Measurements from ENCODE around the gene NRP1. TPM values are rescaled to one million over a fixed set of nuclear protein-coding genes. Genes with fewer than 3 reads are reported as not detected.

NRP1 gene
- total and polyA plus RNA-seq, 8 donors, result 79.8 to 203 (median 164) TPM

DNA sequence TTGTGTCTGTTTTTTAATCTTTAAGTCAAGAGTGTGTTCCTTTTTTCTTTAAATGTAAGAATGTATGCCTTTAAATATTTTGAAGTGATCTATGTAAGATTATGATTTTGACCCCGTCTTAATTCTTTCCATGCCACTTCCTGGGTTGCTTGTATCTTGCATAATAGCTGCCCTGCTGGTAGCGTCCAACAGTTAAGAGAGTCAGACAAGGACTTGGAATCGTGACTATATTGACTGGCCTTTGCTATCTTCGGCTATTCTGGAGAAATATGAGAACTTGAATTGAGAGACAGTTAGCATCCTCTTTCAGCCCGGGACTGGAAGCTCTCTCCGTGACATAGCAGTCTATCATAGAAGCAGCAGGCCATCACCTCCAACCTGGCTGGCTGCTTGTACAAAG is 13.0 kb downstream of the NRP1 start:
- Histone ChIP-seq H3K4me1 (peaks cover under 1 to 16% of the 10 kb centered on the region in 2 donors), H3K27me3 (no peaks in the 10 kb centered on the region), H3K36me3 (peaks cover 0 to 7% of the 10 kb centered on the region in 2 donors), H3K27ac (no peak overlapping the region), H3K4me3 (no peak overlapping the region), H3K9me3 (no peaks in the 10 kb centered on the region)
- intact Hi-C loops (cut with DNase I), result no loop called here
- no peak for TF ChIP-seq CTCF (IDR thresholded peaks at IDR 0.05)
- ATAC-seq (peak; percentile 41), DNase-seq (no peak)

DNA sequence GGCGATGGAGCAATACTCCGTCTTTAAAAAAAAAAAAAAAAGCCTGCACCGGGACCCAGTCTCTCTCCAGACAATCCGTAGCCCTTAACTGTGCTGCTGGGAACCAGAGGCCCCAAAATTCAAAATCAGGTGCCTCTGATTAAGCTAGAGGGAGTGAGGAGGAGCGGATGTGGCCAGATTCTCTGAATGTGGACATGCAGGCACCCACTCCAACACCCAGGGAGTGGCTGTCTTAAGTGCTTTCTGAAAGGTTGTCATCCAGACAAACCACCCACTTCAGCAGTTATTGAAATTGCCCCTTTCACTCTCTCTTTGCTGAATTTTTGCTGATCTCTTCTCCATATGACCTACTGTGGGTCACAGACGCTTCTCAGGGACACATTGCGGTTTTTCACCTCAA is 14.2 kb downstream of the NRP1 start:
- Histone ChIP-seq H3K9me3 (no peaks in the 10 kb centered on the region), H3K27me3 (no peaks in the 10 kb centered on the region), H3K4me1 (peaks cover 12 to 23% of the 10 kb centered on the region in 2 donors), H3K27ac (no peak overlapping the region), H3K4me3 (no peak overlapping the region), H3K36me3 (peaks cover 0 to 7% of the 10 kb centered on the region in 2 donors)
- no peak for DNase-seq
- intact Hi-C loops (cut with DNase I), result no loop called here
- ATAC-seq, result peak; percentile 62
- TF ChIP-seq CTCF (IDR thresholded peaks at IDR 0.05), result no peak

GRCh38 chr10:33315891-33316290 is 18.6 kb downstream of the NRP1 start:
- TF ChIP-seq CTCF (IDR thresholded peaks at IDR 0.05), result no peak
- peak overlapping the region in 1 of 2 donors; percentile 10 for H3K27ac ChIP-seq
- intact Hi-C loops (cut with DNase I), result no loop called here
- ATAC-seq, result peak; percentile 75
- no peaks in the 10 kb centered on the region for H3K27me3 ChIP-seq
- DNase-seq, result no peak
- H3K4me1 ChIP-seq, result peaks cover 20 to 28% of the 10 kb centered on the region in 2 donors
- no peaks in the 10 kb centered on the region for H3K9me3 ChIP-seq
- no peak overlapping the region for H3K4me3 ChIP-seq
- no peaks in the 10 kb centered on the region for H3K36me3 ChIP-seq

DNA sequence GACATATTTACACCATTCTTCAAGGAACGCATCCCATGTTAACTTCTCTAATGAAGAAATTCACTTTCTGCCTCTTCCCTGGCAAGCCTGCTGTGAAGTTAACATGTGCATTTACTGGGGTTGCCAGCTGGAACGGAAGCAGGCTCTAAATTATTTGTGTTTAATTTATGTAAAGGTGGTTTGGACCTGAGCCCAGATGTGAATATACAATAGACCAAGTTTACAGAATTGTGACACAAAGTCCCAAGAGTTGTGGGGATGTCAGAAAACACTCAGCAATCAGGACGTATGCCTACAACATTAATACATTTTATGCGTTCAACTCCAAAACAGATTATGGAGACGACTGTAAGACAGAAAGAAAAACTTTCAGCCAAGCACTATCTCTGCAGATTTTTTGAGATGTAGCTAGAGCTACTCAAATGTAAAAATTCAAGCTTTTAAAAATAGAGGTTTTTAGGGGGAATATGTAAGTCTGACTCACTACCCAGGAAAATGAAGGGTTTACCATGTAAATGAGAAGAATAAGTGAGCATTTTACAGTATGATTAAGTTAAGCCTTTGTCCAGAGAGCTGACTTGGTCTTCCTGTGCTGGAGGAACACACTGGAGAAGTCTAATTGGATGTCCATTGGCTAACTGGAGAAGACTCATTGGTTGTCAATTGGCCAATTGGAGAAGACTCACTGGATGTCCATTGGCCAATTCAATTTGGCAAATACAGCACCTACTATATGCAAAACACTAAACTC is 19.5 kb downstream of the NRP1 start:
- intact Hi-C loops (cut with DNase I), result no loop called here
- no peak for ATAC-seq
- no peaks in the 10 kb centered on the region for H3K36me3 ChIP-seq
- peaks cover 20 to 28% of the 10 kb centered on the region in 2 donors for H3K4me1 ChIP-seq
- H3K27ac ChIP-seq, result peak overlapping the region in 1 of 2 donors; percentile 10
- no peaks in the 10 kb centered on the region for H3K9me3 ChIP-seq
- TF ChIP-seq CTCF (IDR thresholded peaks at IDR 0.05), result no peak
- no peak for DNase-seq
- no peaks in the 10 kb centered on the region for H3K27me3 ChIP-seq
- no peak overlapping the region for H3K4me3 ChIP-seq

DNA sequence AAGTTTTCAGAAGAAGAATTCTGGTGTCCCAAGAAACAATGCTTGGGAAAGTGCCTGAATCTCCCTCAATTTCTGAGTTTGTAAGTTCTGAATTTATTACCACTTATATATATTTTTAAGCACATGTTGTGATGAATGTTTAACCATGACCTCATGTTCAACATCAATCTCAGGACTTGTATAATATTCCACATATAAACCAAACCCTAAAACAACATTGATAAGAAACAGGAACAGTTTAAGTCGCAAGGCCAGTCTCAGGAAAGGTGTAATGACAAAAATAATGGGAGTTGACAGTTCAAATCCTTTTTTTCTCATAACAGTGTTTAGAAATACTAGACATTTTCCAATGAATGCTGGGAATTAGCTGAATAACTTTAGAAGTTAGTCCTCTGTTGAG is 22.8 kb downstream of the NRP1 start:
- no peaks in the 10 kb centered on the region for H3K9me3 ChIP-seq
- H3K36me3 ChIP-seq, result no peaks in the 10 kb centered on the region
- intact Hi-C loops (cut with DNase I), result no loop called here
- no peak for TF ChIP-seq CTCF (IDR thresholded peaks at IDR 0.05)
- DNase-seq (no peak), ATAC-seq (no peak)
- peaks cover 26% of the 10 kb centered on the region in 2 donors for H3K4me1 ChIP-seq
- H3K27ac ChIP-seq, result no peak overlapping the region
- H3K4me3 ChIP-seq, result no peak overlapping the region
- no peaks in the 10 kb centered on the region for H3K27me3 ChIP-seq
